Kidney (tissue), 14 donors: ENCODE results near the gene TCTA. TPM values are rescaled to one million over a fixed set of nuclear protein-coding genes. Genes with fewer than 3 reads are reported as not detected.
"Not testable (repeated sequence)": the region's sequence is repeated elsewhere in the genome, so short reads cannot be mapped to it uniquely, and the experiment has no call there.

ENCODE experiments used
- DNase-seq, 5 donors: peaks; one replicate each; pipeline ENCODE4 v3.0.0-alpha.2; 2013 to 2020
- FAIRE-seq: peaks from 2 replicates; lab custom pipeline; 2012; peaks lifted over from hg19 to GRCh38; lab: Jason Lieb, UNC
- H3K27ac ChIP-seq, 2 donors: one replicate each; pipeline ENCODE4 v1.7.0; 2013; ENCODE audit warnings: low read depth in 2 of 2, low read length in 2 of 2, inconsistent platforms in 1 of 2
- H3K27me3 ChIP-seq: one replicate; pipeline ENCODE4 v1.7.1; 2013; ENCODE audit warnings: low read length, inconsistent platforms; ENCODE audit not compliant: control insufficient read depth, insufficient read depth
- H3K36me3 ChIP-seq, 3 donors: one replicate each; pipeline versions ENCODE4 v1.7.0 to v1.7.1; 2013; ENCODE audit warnings: low read length in 3 of 3, control low read depth in 1 of 3, inconsistent platforms in 1 of 3; ENCODE audit not compliant: insufficient read depth in 3 of 3, control insufficient read depth in 2 of 3
- H3K4me1 ChIP-seq, 3 donors: one replicate each; pipeline versions ENCODE4 v1.7.0 to v1.7.1; 2013; ENCODE audit warnings: low read length in 3 of 3, inconsistent platforms in 1 of 3, low read depth in 1 of 3; ENCODE audit not compliant: control insufficient read depth in 2 of 3, insufficient read depth in 2 of 3
- H3K4me3 ChIP-seq, 3 donors: one replicate each; pipeline versions ENCODE4 v1.7.0 to v1.8.1; 2013; ENCODE audit warnings: low read length in 3 of 3, control low read depth in 1 of 3, inconsistent platforms in 1 of 3
- H3K9ac ChIP-seq, 3 donors: one replicate each; pipeline versions ENCODE4 v1.7.0 to v1.7.1; 2013; ENCODE audit warnings: low read length in 3 of 3, control low read depth in 1 of 3, inconsistent platforms in 1 of 3
- H3K9me3 ChIP-seq, 3 donors: one replicate each; pipeline versions ENCODE4 v1.7.0 to v1.7.1; 2013; ENCODE audit warnings: low read length in 3 of 3, control low read depth in 1 of 3, inconsistent platforms in 1 of 3; ENCODE audit not compliant: control insufficient read depth in 2 of 3, insufficient read depth in 1 of 3
- CTCF ChIP-seq: IDR thresholded peaks from 3 replicates; pipeline ENCODE4 v1.5.1; 2012; ENCODE audit warnings: mild to moderate bottlenecking, moderate library complexity, borderline replicate concordance; ENCODE audit not compliant: insufficient read depth; ENCODE audit errors: extremely low read depth
- intact Hi-C: fragments of 100-400 bp; cut with DNase I; formaldehyde crosslinking; loops from one replicate; pipeline ENCODE4 v1.11.1; 2022
- polyA plus RNA-seq: library from polyadenylated mRNA; stranded (reverse); fragments of 350-450 nt; fragmentation: Illumina TruSeq; extraction: RNeasy Lipid Tissue Mini Kit (QIAGEN cat#74804); gene quantifications from one replicate; pipeline ENCODE4 v1.2.3, GENCODE V29; 2014; ENCODE audit warnings: low read depth, low replicate concordance; ENCODE audit not compliant: insufficient read depth
- total RNA-seq: library from RNA; stranded (reverse); fragmentation: NEBNext Ultra II Directional; extraction: Animal tissue kit (Norgen Biotek cat#: 25700); gene quantifications from one replicate; pipeline ENCODE4 v1.2.1, GENCODE V29; 2021
- donor health status: control.
- donor health status: control.
- donor health status: control.
- donor health status: control.
- donor health status: control.
- donor health status: DM: yes; HTN: yes; CAD: no.
- donor health status: Normal renal cell carcinoma (clear cell type).

Gene TCTA
- total and polyA plus RNA-seq, 2 donors from 2014 or later: 76.7 to 83.2 TPM

- peaks cover 0 to 16% (median 5%) of the 10 kb centered on the region in 3 donors for H3K4me1 ChIP-seq
- H3K36me3 ChIP-seq: peaks cover 0 to 3% (median 0%) of the 10 kb centered on the region in 3 donors
- no peaks in the 10 kb centered on the region for H3K27me3 ChIP-seq
- no peak for FAIRE-seq
- DNase-seq: no peak
- no peak overlapping the region for H3K27ac ChIP-seq
- H3K4me3 ChIP-seq: no peak overlapping the region
- no peak for TF ChIP-seq CTCF
- H3K9me3 ChIP-seq: no peaks in the 10 kb centered on the region
- intact Hi-C loops: no loop called here
- H3K9ac ChIP-seq: no peak overlapping the region
Measured at GRCh38 chr3:49401766-49402165, 10.5 kb upstream of the TCTA start.

GRCh38 chr3:49403891-49404290, 8.3 kb upstream of the TCTA start:
- intact Hi-C loops: no loop called here
- H3K9me3 ChIP-seq: no peaks in the 10 kb centered on the region
- no peak overlapping the region for H3K4me3 ChIP-seq
- H3K27me3 ChIP-seq: no peaks in the 10 kb centered on the region
- FAIRE-seq (no peak), DNase-seq (no peak)
- no peak for TF ChIP-seq CTCF
- H3K27ac ChIP-seq: no peak overlapping the region
- peaks cover 0 to 8% (median 0%) of the 10 kb centered on the region in 3 donors for H3K4me1 ChIP-seq
- H3K9ac ChIP-seq: no peak overlapping the region
- H3K36me3 ChIP-seq: peaks cover 0 to 3% (median 0%) of the 10 kb centered on the region in 3 donors

- H3K4me3 ChIP-seq, H3K9me3 ChIP-seq, H3K9ac ChIP-seq, H3K27ac ChIP-seq, FAIRE-seq, intact Hi-C loops, H3K27me3 ChIP-seq, H3K36me3 ChIP-seq, DNase-seq: not testable (repeated sequence)
- H3K4me1 ChIP-seq: peaks cover 0 to 12% (median 8%) of the 10 kb centered on the region in 3 donors
Measured at GRCh38 chr3:49405570-49405969, 6.7 kb upstream of the TCTA start.

- H3K9me3 ChIP-seq: no peaks in the 10 kb centered on the region
- no peak for TF ChIP-seq CTCF
- FAIRE-seq: no peak
- DNase-seq: no peak
- peaks cover 0 to 9% (median 8%) of the 10 kb centered on the region in 3 donors for H3K4me1 ChIP-seq
- peaks cover 0 to 2% (median 0%) of the 10 kb centered on the region in 3 donors for H3K36me3 ChIP-seq
- H3K27ac ChIP-seq: no peak overlapping the region
- intact Hi-C loops: no loop called here
- H3K27me3 ChIP-seq: no peaks in the 10 kb centered on the region
- H3K4me3 ChIP-seq: no peak overlapping the region
- no peak overlapping the region for H3K9ac ChIP-seq
Measured at GRCh38 chr3:49406571-49407565, 5.4 kb upstream of the TCTA start.
